Mesothelial cell of epicardium (in vitro differentiated cells): ENCODE results near the gene FHIT. TPM values are rescaled to one million over a fixed set of nuclear protein-coding genes. Genes with fewer than 3 reads are reported as not detected.
A peak's percentile ranks its signal among the peaks of the same experiment; 100 is the strongest.
"Not testable (repeated sequence)": the region's sequence is repeated elsewhere in the genome, so short reads cannot be mapped to it uniquely, and the experiment has no call there.

Experiments
- DNase-seq, 2 experiments: peaks; one replicate each; pipeline ENCODE4 v3.0.0; 2021; ENCODE audit warnings: low spot score in 2 of 2; ENCODE audit not compliant: unreplicated experiment in 2 of 2
- H3K27ac Mint-ChIP-seq: 2 replicates; pipeline ENCODE4 v1.8.0; 2021; ENCODE audit warnings: mixed read lengths
- H3K27me3 Mint-ChIP-seq: 2 replicates; pipeline ENCODE4 v1.8.0; 2021; ENCODE audit warnings: low read depth, mixed read lengths
- H3K36me3 Mint-ChIP-seq: 2 replicates; pipeline ENCODE4 v1.8.0; 2021; ENCODE audit warnings: mixed read lengths
- H3K4me1 Mint-ChIP-seq: 2 replicates; pipeline ENCODE4 v1.8.0; 2021; ENCODE audit warnings: mixed read lengths
- H3K4me3 Mint-ChIP-seq: 2 replicates; pipeline ENCODE4 v1.8.0; 2021; ENCODE audit warnings: mild to moderate bottlenecking, moderate library complexity, mixed read lengths
- H3K9me3 Mint-ChIP-seq: 2 replicates; pipeline ENCODE4 v1.8.0; 2021; ENCODE audit warnings: mixed read lengths
- total RNA-seq: library from RNA; stranded (reverse); gene quantifications from 3 replicates; pipeline ENCODE4 v1.2.1, GENCODE V29; 2021
- TF ChIP-seq, protein P1 (sequence below): fragments of 200-600 bp; sonication (generic); IDR thresholded peaks from one replicate; pipeline ENCODE4 v1.5.0; 2021; ENCODE audit warnings: antibody characterized with exemption; ENCODE audit not compliant: unreplicated experiment

The FHIT gene
- total RNA-seq, 1 donor from 2014 or later: 10.7 TPM

GRCh38 chr3:60912142-60912541 lies 339.1 kb downstream of the FHIT start:
- DNase-seq: no peak
- H3K36me3 Mint-ChIP-seq: peaks cover 7% of the 10 kb centered on the region
- peaks cover 9% of the 10 kb centered on the region for H3K4me1 Mint-ChIP-seq
- no peak overlapping the region for H3K27ac Mint-ChIP-seq
- H3K27me3 Mint-ChIP-seq: no peaks in the 10 kb centered on the region
- TF ChIP-seq, protein P1, sequence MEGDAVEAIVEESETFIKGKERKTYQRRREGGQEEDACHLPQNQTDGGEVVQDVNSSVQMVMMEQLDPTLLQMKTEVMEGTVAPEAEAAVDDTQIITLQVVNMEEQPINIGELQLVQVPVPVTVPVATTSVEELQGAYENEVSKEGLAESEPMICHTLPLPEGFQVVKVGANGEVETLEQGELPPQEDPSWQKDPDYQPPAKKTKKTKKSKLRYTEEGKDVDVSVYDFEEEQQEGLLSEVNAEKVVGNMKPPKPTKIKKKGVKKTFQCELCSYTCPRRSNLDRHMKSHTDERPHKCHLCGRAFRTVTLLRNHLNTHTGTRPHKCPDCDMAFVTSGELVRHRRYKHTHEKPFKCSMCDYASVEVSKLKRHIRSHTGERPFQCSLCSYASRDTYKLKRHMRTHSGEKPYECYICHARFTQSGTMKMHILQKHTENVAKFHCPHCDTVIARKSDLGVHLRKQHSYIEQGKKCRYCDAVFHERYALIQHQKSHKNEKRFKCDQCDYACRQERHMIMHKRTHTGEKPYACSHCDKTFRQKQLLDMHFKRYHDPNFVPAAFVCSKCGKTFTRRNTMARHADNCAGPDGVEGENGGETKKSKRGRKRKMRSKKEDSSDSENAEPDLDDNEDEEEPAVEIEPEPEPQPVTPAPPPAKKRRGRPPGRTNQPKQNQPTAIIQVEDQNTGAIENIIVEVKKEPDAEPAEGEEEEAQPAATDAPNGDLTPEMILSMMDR: no peak
- no peak overlapping the region for H3K4me3 Mint-ChIP-seq
- H3K9me3 Mint-ChIP-seq: peaks cover 19% of the 10 kb centered on the region

GRCh38 chr3:60909526-60909925 lies 341.7 kb downstream of the FHIT start:
- peaks cover 19% of the 10 kb centered on the region for H3K9me3 Mint-ChIP-seq
- H3K36me3 Mint-ChIP-seq: peaks cover 7% of the 10 kb centered on the region
- TF ChIP-seq, protein P1: no peak
- peak overlapping the region; percentile 18 for H3K27ac Mint-ChIP-seq
- no peaks in the 10 kb centered on the region for H3K27me3 Mint-ChIP-seq
- DNase-seq: no peak
- no peak overlapping the region for H3K4me3 Mint-ChIP-seq
- H3K4me1 Mint-ChIP-seq: peaks cover 4% of the 10 kb centered on the region

GRCh38 chr3:60906283-60906682 lies 345.0 kb downstream of the FHIT start:
- DNase-seq: no peak
- Mint-ChIP-seq H3K4me3 (no peak overlapping the region), H3K27ac (no peak overlapping the region), H3K4me1 (peaks cover 4% of the 10 kb centered on the region), H3K27me3 (no peaks in the 10 kb centered on the region), H3K9me3 (peaks cover under 1% of the 10 kb centered on the region), H3K36me3 (peaks cover under 1% of the 10 kb centered on the region)
- TF ChIP-seq, protein P1: no peak

DNA sequence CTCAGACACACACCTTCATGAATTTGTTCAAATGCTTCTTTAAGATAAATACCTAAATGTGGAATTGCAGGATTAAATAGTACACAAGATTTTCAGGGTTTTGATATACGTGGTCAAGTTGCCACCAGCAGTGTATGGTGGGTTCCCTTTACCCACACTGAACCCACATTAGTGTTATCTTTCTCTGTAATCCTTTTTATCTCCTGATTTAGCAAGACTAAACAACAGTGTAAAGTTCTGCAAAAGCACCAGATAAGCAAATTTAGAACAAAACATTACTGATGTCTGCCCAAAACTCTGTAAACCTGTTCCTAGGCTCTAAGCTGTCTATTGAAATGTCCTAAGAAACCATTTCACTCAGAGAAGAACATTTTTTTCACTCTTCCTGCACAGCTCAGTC lies 352.9 kb downstream of the FHIT start:
- TF ChIP-seq, protein P1: no peak
- no peaks in the 10 kb centered on the region for H3K27me3 Mint-ChIP-seq
- H3K36me3 Mint-ChIP-seq: no peaks in the 10 kb centered on the region
- no peak overlapping the region for H3K27ac Mint-ChIP-seq
- H3K4me3 Mint-ChIP-seq: no peak overlapping the region
- no peaks in the 10 kb centered on the region for H3K9me3 Mint-ChIP-seq
- no peak for DNase-seq
- peaks cover 8% of the 10 kb centered on the region for H3K4me1 Mint-ChIP-seq

- TF ChIP-seq, protein P1: no peak
- Mint-ChIP-seq H3K36me3 (no peaks in the 10 kb centered on the region), H3K9me3 (no peaks in the 10 kb centered on the region), H3K27me3 (no peaks in the 10 kb centered on the region), H3K4me1 (peaks cover 7% of the 10 kb centered on the region), H3K27ac (no peak overlapping the region), H3K4me3 (no peak overlapping the region)
- no peak for DNase-seq
These were observed 357.3 kb downstream of the FHIT start for GRCh38 chr3:60893946-60894345.

GRCh38 chr3:60890226-60890625 lies 361.0 kb downstream of the FHIT start:
- TF ChIP-seq, protein P1: no peak
- no peak for DNase-seq
- Mint-ChIP-seq H3K9me3 (peaks cover 3% of the 10 kb centered on the region), H3K4me3 (no peak overlapping the region), H3K4me1 (no peaks in the 10 kb centered on the region), H3K36me3 (no peaks in the 10 kb centered on the region), H3K27me3 (no peaks in the 10 kb centered on the region), H3K27ac (no peak overlapping the region)

GRCh38 chr3:60888952-60889351 lies 362.3 kb downstream of the FHIT start:
- not testable (repeated sequence) for H3K36me3 Mint-ChIP-seq, H3K27me3 Mint-ChIP-seq, H3K27ac Mint-ChIP-seq, H3K9me3 Mint-ChIP-seq, H3K4me1 Mint-ChIP-seq, H3K4me3 Mint-ChIP-seq, DNase-seq
